SK-N-SH (cell line): ENCODE measurements around the gene SAG. TPM values are rescaled to one million over a fixed set of nuclear protein-coding genes. Genes with fewer than 3 reads are reported as not detected.

Source experiments
- CTCF ChIA-PET: fragments of 300-600, 350-600 bp; formaldehyde crosslinking; extraction: SDS; loops from one replicate; lab custom pipeline; 2021; lab: Yijun Ruan, JAX
- POLR2A ChIA-PET: fragments of 350-600 bp; sonication (Branson Sonifier 250); formaldehyde crosslinking; extraction: SDS; loops from one replicate; lab custom pipeline; 2020; ENCODE audit warnings: antibody characterized with exemption, inconsistent platforms; lab: Yijun Ruan, JAX
- DNase-seq: peaks from one replicate; pipeline ENCODE4 v3.0.0; 2012
- H2AFZ ChIP-seq: fragments of 200-600 bp; sonication (generic); 2 replicates; pipeline ENCODE4 v1.8.1; 2016; ENCODE audit warnings: antibody characterized with exemption, mild to moderate bottlenecking, low read depth
- H3F3A ChIP-seq: fragments of 200-600 bp; sonication (generic); replicated peaks from 2 replicates; pipeline ENCODE3; 2016; ENCODE audit warnings: antibody characterized with exemption, mild to moderate bottlenecking; ENCODE audit not compliant: insufficient read depth
- H3K27ac ChIP-seq, 2 experiments: fragments of 200-500 bp in 1 of 2; fragments of 200-600 bp in 1 of 2; sonication (Bioruptor generic) in 1 of 2; sonication (generic), shearing (Covaris generic) in 1 of 2; 2 replicates each; pipeline versions ENCODE4 v1.5.1 to v1.6.1; 2014 to 2016; ENCODE audit warnings: low read depth in 2 of 2, inconsistent platforms in 1 of 2, low read length in 1 of 2, mild to moderate bottlenecking in 1 of 2, mixed read lengths in 1 of 2
- H3K27me3 ChIP-seq: fragments of 200-600 bp; sonication (generic), shearing (Covaris generic); 2 replicates; pipeline ENCODE4 v1.6.1; 2016; ENCODE audit warnings: mixed run types; ENCODE audit not compliant: insufficient read depth
- H3K36me3 ChIP-seq, 2 experiments: fragments of 200-500 bp in 1 of 2; fragments of 200-600 bp in 1 of 2; sonication (Bioruptor generic) in 1 of 2; sonication (generic) in 1 of 2; replicated peaks in 1 of 2; 2 replicates each; pipeline versions ENCODE3 to v1.5.1; 2014 to 2016; ENCODE audit warnings: low read length in 1 of 2, mild to moderate bottlenecking in 1 of 2; ENCODE audit not compliant: insufficient read depth in 2 of 2, control insufficient read depth in 1 of 2
- H3K4me1 ChIP-seq, 2 experiments: fragments of 200-500 bp in 1 of 2; fragments of 200-600 bp in 1 of 2; sonication (Bioruptor generic) in 1 of 2; sonication (generic), shearing (Covaris generic) in 1 of 2; 2 replicates each; pipeline versions ENCODE4 v1.5.1 to v1.6.1; 2014 to 2016; ENCODE audit warnings: low read depth in 1 of 2, low read length in 1 of 2, mixed run types in 1 of 2; ENCODE audit not compliant: insufficient read depth in 2 of 2, control insufficient read depth in 1 of 2
- H3K4me2 ChIP-seq: fragments of 200-600 bp; sonication (generic), shearing (Covaris generic); 2 replicates; pipeline ENCODE4 v1.6.1; 2017; ENCODE audit warnings: mixed run types
- H3K4me3 ChIP-seq, 2 experiments: fragments of 200-500 bp in 1 of 2; fragments of 200-600 bp in 1 of 2; sonication (Bioruptor generic) in 1 of 2; sonication (generic), shearing (Covaris generic) in 1 of 2; 2 replicates each; pipeline versions ENCODE4 v1.5.1 to v1.8.1; 2014 to 2016; ENCODE audit warnings: low read depth in 2 of 2, inconsistent platforms in 1 of 2, low read length in 1 of 2, mild to moderate bottlenecking in 1 of 2, mixed read lengths in 1 of 2, moderate library complexity in 1 of 2
- H3K79me2 ChIP-seq: fragments of 200-600 bp; sonication (generic); 2 replicates; pipeline ENCODE4 v1.8.1; 2017; ENCODE audit warnings: mild to moderate bottlenecking; ENCODE audit not compliant: insufficient read depth
- H3K9ac ChIP-seq: fragments of 200-600 bp; sonication (generic); 2 replicates; pipeline ENCODE4 v1.6.1; 2017; ENCODE audit warnings: mixed run types
- H3K9me2 ChIP-seq: fragments of 200-600 bp; sonication (generic); 2 replicates; pipeline ENCODE4 v1.6.1; 2017; ENCODE audit warnings: mixed run types
- H3K9me3 ChIP-seq: fragments of 200-600 bp; sonication (generic); 2 replicates; pipeline ENCODE4 v1.6.1; 2017; ENCODE audit warnings: mixed run types, mild to moderate bottlenecking, moderate library complexity
- H4K20me1 ChIP-seq: fragments of 200-600 bp; sonication (generic); 2 replicates; pipeline ENCODE4 v1.6.1; 2017; ENCODE audit warnings: mild to moderate bottlenecking, mixed run types; ENCODE audit not compliant: insufficient read depth
- GABPA ChIP-seq: IDR thresholded peaks from 2 replicates; pipeline ENCODE4 v1.4.0; 2012; ENCODE audit warnings: low read depth, mild to moderate bottlenecking
- JUND ChIP-seq: IDR thresholded peaks from 2 replicates; pipeline ENCODE4 v1.4.0; 2012
- RFX5 ChIP-seq: IDR thresholded peaks from 2 replicates; pipeline ENCODE4 v1.6.1; 2012; ENCODE audit warnings: mild to moderate bottlenecking, improper control_type of control experiment, low read length
- YY1 ChIP-seq: IDR thresholded peaks from 2 replicates; pipeline ENCODE4 v1.4.0; 2012; ENCODE audit warnings: low read depth, mild to moderate bottlenecking
- WGBS: methylation state at CpG from one replicate; pipeline ENCODE4 v1.1.6; 2017; ENCODE audit warnings: low lambda C conversion rate; 5-methylcytosine and 5-hydroxymethylcytosine counted together
- polyA plus RNA-seq, 3 experiments: library from polyadenylated mRNA; depleted of rRNA; stranded (reverse); fragments of >200 nt; gene quantifications; 2 replicates each; pipeline ENCODE4 v1.2.3, GENCODE V29; 2012
- TF ChIP-seq, protein P1 (sequence below): IDR thresholded peaks from 2 replicates; pipeline ENCODE4 v1.4.0; 2012; ENCODE audit warnings: low read depth, borderline replicate concordance
- TF ChIP-seq, protein P2 (sequence below): fragments of 200-600 bp; sonication (generic); IDR thresholded peaks from 2 replicates; pipeline ENCODE4 v1.6.1; 2017; ENCODE audit warnings: antibody characterized with exemption, mild to moderate bottlenecking, moderate library complexity
- TF ChIP-seq, protein P3 (sequence below): IDR thresholded peaks from 2 replicates; pipeline ENCODE4 v1.6.1; 2012; ENCODE audit warnings: mild to moderate bottlenecking, low read depth, low read length, moderate library complexity
- TF ChIP-seq, protein P4 (sequence below): IDR thresholded peaks from 2 replicates; pipeline ENCODE4 v1.4.0; 2012; ENCODE audit warnings: low read depth, borderline replicate concordance
- TF ChIP-seq, protein P5 (sequence below): fragments of 150-350 bp; IDR thresholded peaks from 2 replicates; pipeline ENCODE4 v1.6.1; 2017; ENCODE audit warnings: antibody characterized with exemption, low read length, low read depth, borderline replicate concordance

The SAG gene
- polyA plus RNA-seq, 1 of the 3 experiments (the other 2 are of a cell fraction) = not detected

DNA sequence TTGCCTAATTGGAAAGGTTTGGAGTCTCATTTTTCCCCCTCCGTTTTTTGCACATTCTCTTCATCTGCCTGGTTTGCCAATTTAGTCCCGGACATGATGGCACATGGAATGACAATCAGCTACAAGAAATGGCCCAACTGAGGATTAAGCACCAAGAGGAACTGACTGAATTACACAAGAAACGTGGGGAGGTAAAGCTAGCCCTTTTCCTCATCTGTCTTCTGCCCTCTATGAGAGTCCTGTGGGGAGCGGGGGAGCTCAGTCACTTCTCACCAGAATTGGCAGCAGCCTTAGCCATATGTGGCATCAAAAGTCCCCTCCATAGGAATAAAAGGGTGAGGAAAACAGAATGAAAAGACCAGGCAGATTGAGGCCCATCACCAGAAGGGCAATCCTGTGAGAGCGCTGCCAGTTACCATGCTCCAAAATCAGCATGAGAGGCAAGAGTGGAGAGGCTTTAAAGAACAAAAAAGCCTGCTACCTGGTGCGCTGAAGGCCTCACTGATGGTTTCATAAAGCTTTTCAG lies 44.5 kb upstream of the SAG start:
- H4K20me1 ChIP-seq = no peaks in the 10 kb centered on the region
- H3K79me2 ChIP-seq = peaks cover 30% of the 10 kb centered on the region; the same call in 1 of the 2 replicates
- no peaks in the 10 kb centered on the region for H3K27me3 ChIP-seq
- H3K4me3 ChIP-seq = no peak overlapping the region
- 91% methylated on average over 6 of the region's 6 CpGs for WGBS
- H3K9ac ChIP-seq = no peak overlapping the region
- H3F3A ChIP-seq = no peaks in the 10 kb centered on the region
- DNase-seq = no peak
- peaks cover 64 to 87% of the 10 kb centered on the region in 2 experiments for H3K36me3 ChIP-seq
- TF ChIP-seq, protein P1, sequence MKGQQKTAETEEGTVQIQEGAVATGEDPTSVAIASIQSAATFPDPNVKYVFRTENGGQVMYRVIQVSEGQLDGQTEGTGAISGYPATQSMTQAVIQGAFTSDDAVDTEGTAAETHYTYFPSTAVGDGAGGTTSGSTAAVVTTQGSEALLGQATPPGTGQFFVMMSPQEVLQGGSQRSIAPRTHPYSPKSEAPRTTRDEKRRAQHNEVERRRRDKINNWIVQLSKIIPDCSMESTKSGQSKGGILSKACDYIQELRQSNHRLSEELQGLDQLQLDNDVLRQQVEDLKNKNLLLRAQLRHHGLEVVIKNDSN = no peak
- TF ChIP-seq, protein P2, sequence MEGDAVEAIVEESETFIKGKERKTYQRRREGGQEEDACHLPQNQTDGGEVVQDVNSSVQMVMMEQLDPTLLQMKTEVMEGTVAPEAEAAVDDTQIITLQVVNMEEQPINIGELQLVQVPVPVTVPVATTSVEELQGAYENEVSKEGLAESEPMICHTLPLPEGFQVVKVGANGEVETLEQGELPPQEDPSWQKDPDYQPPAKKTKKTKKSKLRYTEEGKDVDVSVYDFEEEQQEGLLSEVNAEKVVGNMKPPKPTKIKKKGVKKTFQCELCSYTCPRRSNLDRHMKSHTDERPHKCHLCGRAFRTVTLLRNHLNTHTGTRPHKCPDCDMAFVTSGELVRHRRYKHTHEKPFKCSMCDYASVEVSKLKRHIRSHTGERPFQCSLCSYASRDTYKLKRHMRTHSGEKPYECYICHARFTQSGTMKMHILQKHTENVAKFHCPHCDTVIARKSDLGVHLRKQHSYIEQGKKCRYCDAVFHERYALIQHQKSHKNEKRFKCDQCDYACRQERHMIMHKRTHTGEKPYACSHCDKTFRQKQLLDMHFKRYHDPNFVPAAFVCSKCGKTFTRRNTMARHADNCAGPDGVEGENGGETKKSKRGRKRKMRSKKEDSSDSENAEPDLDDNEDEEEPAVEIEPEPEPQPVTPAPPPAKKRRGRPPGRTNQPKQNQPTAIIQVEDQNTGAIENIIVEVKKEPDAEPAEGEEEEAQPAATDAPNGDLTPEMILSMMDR = no peak
- TF ChIP-seq, protein P3, sequence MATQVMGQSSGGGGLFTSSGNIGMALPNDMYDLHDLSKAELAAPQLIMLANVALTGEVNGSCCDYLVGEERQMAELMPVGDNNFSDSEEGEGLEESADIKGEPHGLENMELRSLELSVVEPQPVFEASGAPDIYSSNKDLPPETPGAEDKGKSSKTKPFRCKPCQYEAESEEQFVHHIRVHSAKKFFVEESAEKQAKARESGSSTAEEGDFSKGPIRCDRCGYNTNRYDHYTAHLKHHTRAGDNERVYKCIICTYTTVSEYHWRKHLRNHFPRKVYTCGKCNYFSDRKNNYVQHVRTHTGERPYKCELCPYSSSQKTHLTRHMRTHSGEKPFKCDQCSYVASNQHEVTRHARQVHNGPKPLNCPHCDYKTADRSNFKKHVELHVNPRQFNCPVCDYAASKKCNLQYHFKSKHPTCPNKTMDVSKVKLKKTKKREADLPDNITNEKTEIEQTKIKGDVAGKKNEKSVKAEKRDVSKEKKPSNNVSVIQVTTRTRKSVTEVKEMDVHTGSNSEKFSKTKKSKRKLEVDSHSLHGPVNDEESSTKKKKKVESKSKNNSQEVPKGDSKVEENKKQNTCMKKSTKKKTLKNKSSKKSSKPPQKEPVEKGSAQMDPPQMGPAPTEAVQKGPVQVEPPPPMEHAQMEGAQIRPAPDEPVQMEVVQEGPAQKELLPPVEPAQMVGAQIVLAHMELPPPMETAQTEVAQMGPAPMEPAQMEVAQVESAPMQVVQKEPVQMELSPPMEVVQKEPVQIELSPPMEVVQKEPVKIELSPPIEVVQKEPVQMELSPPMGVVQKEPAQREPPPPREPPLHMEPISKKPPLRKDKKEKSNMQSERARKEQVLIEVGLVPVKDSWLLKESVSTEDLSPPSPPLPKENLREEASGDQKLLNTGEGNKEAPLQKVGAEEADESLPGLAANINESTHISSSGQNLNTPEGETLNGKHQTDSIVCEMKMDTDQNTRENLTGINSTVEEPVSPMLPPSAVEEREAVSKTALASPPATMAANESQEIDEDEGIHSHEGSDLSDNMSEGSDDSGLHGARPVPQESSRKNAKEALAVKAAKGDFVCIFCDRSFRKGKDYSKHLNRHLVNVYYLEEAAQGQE = no peak
- TF ChIP-seq, protein P4, sequence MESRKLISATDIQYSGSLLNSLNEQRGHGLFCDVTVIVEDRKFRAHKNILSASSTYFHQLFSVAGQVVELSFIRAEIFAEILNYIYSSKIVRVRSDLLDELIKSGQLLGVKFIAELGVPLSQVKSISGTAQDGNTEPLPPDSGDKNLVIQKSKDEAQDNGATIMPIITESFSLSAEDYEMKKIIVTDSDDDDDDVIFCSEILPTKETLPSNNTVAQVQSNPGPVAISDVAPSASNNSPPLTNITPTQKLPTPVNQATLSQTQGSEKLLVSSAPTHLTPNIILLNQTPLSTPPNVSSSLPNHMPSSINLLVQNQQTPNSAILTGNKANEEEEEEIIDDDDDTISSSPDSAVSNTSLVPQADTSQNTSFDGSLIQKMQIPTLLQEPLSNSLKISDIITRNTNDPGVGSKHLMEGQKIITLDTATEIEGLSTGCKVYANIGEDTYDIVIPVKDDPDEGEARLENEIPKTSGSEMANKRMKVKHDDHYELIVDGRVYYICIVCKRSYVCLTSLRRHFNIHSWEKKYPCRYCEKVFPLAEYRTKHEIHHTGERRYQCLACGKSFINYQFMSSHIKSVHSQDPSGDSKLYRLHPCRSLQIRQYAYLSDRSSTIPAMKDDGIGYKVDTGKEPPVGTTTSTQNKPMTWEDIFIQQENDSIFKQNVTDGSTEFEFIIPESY = no peak
- TF ChIP-seq JUND (no peak), GABPA (no peak), RFX5 (no peak), YY1 (no peak)
- TF ChIP-seq, protein P5, sequence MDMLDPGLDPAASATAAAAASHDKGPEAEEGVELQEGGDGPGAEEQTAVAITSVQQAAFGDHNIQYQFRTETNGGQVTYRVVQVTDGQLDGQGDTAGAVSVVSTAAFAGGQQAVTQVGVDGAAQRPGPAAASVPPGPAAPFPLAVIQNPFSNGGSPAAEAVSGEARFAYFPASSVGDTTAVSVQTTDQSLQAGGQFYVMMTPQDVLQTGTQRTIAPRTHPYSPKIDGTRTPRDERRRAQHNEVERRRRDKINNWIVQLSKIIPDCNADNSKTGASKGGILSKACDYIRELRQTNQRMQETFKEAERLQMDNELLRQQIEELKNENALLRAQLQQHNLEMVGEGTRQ = no peak
- POLR2A ChIA-PET = no interaction called here
- no peak overlapping the region for H3K27ac ChIP-seq
- no peaks in the 10 kb centered on the region for H3K9me2 ChIP-seq
- H3K9me3 ChIP-seq = no peaks in the 10 kb centered on the region
- CTCF ChIA-PET = interaction anchor here (1.5 to 2.4 kb wide), 2 partner anchors 11 to 17 kb away, joined by 4 to 19 read pairs; partner anchors contain the start of gene ATG16L1
- H3K4me1 ChIP-seq = no peaks in the 10 kb centered on the region
- no peak overlapping the region for H2AFZ ChIP-seq
- H3K4me2 ChIP-seq = no peak overlapping the region
